Activated effector memory CD4-positive, alpha-beta T cell treated with Interleukin-2 at 50 U/mL for 16 hours (primary cell): ENCODE results near the gene RIPOR2.
"Not testable (repeated sequence)": the region's sequence is repeated elsewhere in the genome, so short reads cannot be mapped to it uniquely, and the experiment has no call there.

Experiments used
- DNase-seq: peaks from one replicate; pipeline ENCODE4 v3.0.0-alpha.2; 2020

Gene RIPOR2

GRCh38 chr6:24757611-24758010 lies 178.1 kb downstream of the RIPOR2 start:
- DNase-seq: no peak

- no peak for DNase-seq
Measured at GRCh38 chr6:24755279-24755678, 180.5 kb downstream of the RIPOR2 start.

GRCh38 chr6:24754378-24754777 lies 181.4 kb downstream of the RIPOR2 start:
- not testable (repeated sequence) for DNase-seq
